Ectodermal cell (in vitro differentiated cells): ENCODE measurements around the gene LTB4R.
A peak's percentile ranks its signal among the peaks of the same experiment; 100 is the strongest.
"Not testable (repeated sequence)": the region's sequence is repeated elsewhere in the genome, so short reads cannot be mapped to it uniquely, and the experiment has no call there.

Source experiments
- H3K27ac ChIP-seq: 2 replicates; pipeline ENCODE4 v1.7.0; 2013; ENCODE audit warnings: mild to moderate bottlenecking, low read depth, low read length; ENCODE audit not compliant: insufficient read depth, poor library complexity, severe bottlenecking
- H3K27me3 ChIP-seq: 2 replicates; pipeline ENCODE4 v1.7.0; 2013; ENCODE audit warnings: mild to moderate bottlenecking, low read length; ENCODE audit not compliant: insufficient read depth, control insufficient read depth, poor library complexity, severe bottlenecking
- H3K36me3 ChIP-seq: one replicate; pipeline ENCODE4 v1.7.0; 2013; ENCODE audit warnings: low read length; ENCODE audit not compliant: control insufficient read depth, insufficient read depth
- H3K4me1 ChIP-seq: one replicate; pipeline ENCODE4 v1.7.0; 2013; ENCODE audit warnings: low read length; ENCODE audit not compliant: control insufficient read depth, insufficient read depth
- H3K4me3 ChIP-seq: 2 replicates; pipeline ENCODE4 v1.7.0; 2013; ENCODE audit warnings: low read depth, low read length, control low read depth; ENCODE audit not compliant: insufficient read depth
- H3K9me3 ChIP-seq: 2 replicates; pipeline ENCODE4 v1.7.0; 2013; ENCODE audit warnings: mild to moderate bottlenecking, low read length, moderate library complexity; ENCODE audit not compliant: control insufficient read depth
- WGBS, 2 experiments: methylation state at CpG; one replicate each; pipeline ENCODE4 v1.1.7; 2013; ENCODE audit warnings: missing lambda C conversion rate in 2 of 2; 5-methylcytosine and 5-hydroxymethylcytosine counted together

LTB4R gene

GRCh38 chr14:24324024-24324423 is 12.7 kb downstream of the LTB4R start:
- no peaks in the 10 kb centered on the region for H3K36me3 ChIP-seq
- H3K9me3 ChIP-seq, result no peaks in the 10 kb centered on the region
- peaks cover 7% of the 10 kb centered on the region for H3K27me3 ChIP-seq
- no peak overlapping the region for H3K27ac ChIP-seq
- WGBS, 2 experiments, result 82 to 84% methylated on average over 5 to 6 of the region's 6 CpGs
- H3K4me3 ChIP-seq, result no peak overlapping the region
- H3K4me1 ChIP-seq, result no peaks in the 10 kb centered on the region

GRCh38 chr14:24325041-24325530 is 13.8 kb downstream of the LTB4R start:
- Histone ChIP-seq H3K9me3 (no peaks in the 10 kb centered on the region), H3K36me3 (no peaks in the 10 kb centered on the region), H3K4me3 (no peak overlapping the region), H3K27ac (no peak overlapping the region), H3K27me3 (peaks cover 13% of the 10 kb centered on the region), H3K4me1 (no peaks in the 10 kb centered on the region)
- WGBS, 2 experiments, result 90 to 93% methylated on average over 5 of the region's 5 CpGs

DNA sequence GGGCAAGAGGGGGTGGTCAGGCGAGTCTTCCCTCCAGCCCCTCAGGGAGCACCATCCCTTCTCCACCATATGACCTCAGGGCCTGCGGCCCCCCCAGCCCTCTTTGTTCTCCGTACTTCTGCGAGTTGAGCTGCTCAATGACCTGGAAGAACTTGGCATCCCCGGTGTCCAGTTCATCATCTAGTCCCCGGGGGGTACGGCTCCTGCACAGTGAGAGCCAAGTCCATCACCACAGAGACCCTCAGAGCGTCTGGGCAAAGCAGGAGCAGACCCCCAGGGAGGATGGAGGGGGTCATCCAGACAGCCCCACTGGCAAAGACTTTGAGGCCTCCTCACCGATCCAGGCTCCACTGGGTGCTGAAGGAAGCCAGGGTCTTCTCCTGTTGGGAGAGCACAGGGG is 14.7 kb downstream of the LTB4R start:
- Histone ChIP-seq H3K4me3 (no peak overlapping the region), H3K27me3 (peaks cover 18% of the 10 kb centered on the region), H3K4me1 (no peaks in the 10 kb centered on the region), H3K9me3 (no peaks in the 10 kb centered on the region), H3K36me3 (no peaks in the 10 kb centered on the region), H3K27ac (no peak overlapping the region)
- WGBS, 2 experiments, result 86 to 91% methylated on average over 9 of the region's 9 CpGs

DNA sequence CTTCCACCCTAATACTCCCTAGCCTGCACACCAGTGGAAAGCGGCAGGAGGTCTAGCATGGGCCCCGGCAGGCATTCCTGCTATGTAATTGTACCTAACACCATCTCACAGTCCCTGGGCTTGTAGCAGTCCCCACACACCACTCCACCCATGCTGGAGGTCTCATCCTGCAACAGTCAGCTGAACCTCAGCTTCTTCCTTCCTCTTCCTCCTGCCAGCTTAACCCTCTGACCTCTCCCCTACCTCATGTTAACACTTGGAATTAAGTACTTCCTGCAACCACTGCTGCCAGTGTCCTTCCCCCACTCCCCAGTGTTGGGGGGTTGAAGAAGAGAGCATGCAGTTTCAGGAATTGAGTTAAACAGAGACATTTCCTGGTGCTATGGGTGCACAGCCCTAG is 16.0 kb downstream of the LTB4R start:
- WGBS, 2 experiments, result 79 to 89% methylated on average over 2 of the region's 2 CpGs
- no peak overlapping the region for H3K27ac ChIP-seq
- H3K27me3 ChIP-seq, result peaks cover 31% of the 10 kb centered on the region
- no peaks in the 10 kb centered on the region for H3K9me3 ChIP-seq
- no peaks in the 10 kb centered on the region for H3K36me3 ChIP-seq
- no peak overlapping the region for H3K4me3 ChIP-seq
- H3K4me1 ChIP-seq, result peaks cover under 1% of the 10 kb centered on the region

GRCh38 chr14:24327914-24328313 is 16.6 kb downstream of the LTB4R start:
- not testable (repeated sequence) for H3K4me1 ChIP-seq, H3K9me3 ChIP-seq, H3K4me3 ChIP-seq, H3K36me3 ChIP-seq, H3K27ac ChIP-seq
- H3K27me3 ChIP-seq, result peaks cover 38% of the 10 kb centered on the region
- 8 to 11% methylated on average over 9 of the region's 9 CpGs for WGBS, 2 experiments

DNA sequence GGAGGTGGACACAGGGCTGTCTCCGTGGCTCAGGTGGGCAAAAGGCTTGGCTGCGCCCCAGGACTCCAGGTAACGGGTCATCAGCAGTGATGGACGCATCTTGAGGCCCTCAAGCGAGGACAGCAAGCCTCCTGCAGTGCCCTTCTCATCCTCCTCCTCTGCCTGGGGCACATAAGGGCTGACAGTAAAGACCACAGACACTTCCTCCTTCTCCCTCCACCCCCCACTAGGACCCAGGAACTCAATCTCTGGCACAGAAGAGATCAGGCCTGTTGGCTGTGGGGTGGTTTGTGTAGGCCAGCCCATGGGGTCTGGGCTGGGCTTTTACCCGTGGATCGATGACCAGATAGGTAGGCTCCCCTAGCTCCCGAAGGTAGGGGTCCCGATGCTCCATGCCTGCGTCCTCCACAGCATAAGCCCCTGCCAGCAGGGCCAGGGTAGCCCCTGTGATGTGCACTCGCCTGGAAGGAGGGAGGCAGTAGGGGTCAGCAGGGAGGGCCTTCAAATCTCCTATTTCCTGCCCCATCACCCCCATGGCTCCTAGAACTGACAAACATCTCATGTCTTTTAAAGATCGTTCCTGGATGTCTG is 17.9 kb downstream of the LTB4R start:
- no peaks in the 10 kb centered on the region for H3K36me3 ChIP-seq
- H3K4me1 ChIP-seq, result peaks cover 6% of the 10 kb centered on the region
- H3K27ac ChIP-seq, result no peak overlapping the region
- no peak overlapping the region for H3K4me3 ChIP-seq
- WGBS, 2 experiments, result 89 to 90% methylated on average over 12 of the region's 12 CpGs
- peaks cover 50% of the 10 kb centered on the region for H3K27me3 ChIP-seq
- no peaks in the 10 kb centered on the region for H3K9me3 ChIP-seq

GRCh38 chr14:24329736-24330135 is 18.4 kb downstream of the LTB4R start:
- peaks cover 56% of the 10 kb centered on the region for H3K27me3 ChIP-seq
- H3K4me3 ChIP-seq, result no peak overlapping the region
- WGBS, 2 experiments, result 87 to 90% methylated on average over 9 of the region's 9 CpGs
- H3K27ac ChIP-seq, result no peak overlapping the region
- peaks cover 12% of the 10 kb centered on the region for H3K4me1 ChIP-seq
- no peaks in the 10 kb centered on the region for H3K36me3 ChIP-seq
- H3K9me3 ChIP-seq, result no peaks in the 10 kb centered on the region

DNA sequence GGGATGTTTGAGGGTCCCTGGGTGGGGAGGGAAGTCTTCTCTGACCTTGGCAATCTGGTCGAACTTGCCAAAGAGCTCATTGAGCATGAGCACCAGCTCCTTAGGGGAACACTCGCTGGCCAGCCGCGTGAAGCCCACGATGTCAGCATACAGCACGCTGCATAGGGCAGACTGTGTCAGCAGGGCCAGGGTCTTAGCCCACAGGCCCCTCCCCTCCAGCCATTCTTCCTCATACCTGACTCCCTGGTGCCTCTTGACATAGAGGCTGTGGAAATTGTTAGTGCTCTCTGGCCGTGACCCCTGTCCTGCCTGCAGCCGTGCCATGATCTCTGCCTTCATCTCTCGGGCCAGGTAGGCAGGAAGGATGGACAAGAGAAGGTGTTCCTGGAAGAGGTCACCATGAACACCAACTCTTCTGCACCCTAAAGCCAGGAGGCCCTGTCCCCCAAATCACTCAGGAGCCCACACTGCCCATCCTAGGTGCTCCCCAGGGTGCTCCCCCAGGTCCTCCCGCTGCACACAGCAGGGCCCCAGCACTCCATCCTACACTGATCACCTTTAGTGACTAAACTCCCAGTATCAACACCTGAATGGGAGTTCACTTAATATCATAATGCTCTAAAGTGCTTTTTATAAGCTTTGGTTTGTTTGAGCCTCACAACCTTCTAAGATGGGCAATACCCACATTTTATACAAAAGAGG is 19.8 kb downstream of the LTB4R start:
- Histone ChIP-seq H3K4me3 (no peak overlapping the region), H3K4me1 (peaks cover 21% of the 10 kb centered on the region), H3K36me3 (no peaks in the 10 kb centered on the region), H3K9me3 (no peaks in the 10 kb centered on the region), H3K27me3 (peaks cover 70% of the 10 kb centered on the region), H3K27ac (no peak overlapping the region)
- 89 to 90% methylated on average over 10 of the region's 10 CpGs for WGBS, 2 experiments

DNA sequence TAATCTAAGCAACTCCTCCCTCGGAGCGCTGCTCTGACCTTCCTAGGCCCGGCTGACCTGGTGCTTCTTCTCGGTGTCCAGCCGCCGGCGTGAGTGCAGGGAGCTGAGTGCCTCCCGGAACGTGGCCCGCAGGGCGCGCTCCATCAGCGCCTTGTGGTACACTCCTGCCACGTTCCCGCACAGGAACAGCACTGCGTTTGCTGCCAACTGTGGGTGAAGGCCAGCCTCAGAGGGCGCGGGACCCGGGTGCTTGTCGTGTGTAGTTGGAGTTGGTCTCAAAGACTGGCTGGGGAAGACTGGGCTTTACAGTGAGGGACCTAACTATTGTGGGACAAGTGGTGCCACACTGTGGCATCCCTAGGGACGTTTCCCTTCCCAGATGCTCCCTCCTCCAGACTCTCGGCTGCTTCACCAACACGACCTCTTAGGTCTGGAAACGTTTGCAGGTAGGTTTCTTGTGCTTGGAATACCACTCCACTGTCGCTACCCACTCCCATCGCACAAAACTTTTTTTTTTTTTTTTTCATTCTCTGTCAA is 20.5 kb downstream of the LTB4R start:
- H3K27me3 ChIP-seq, result peaks cover 76% of the 10 kb centered on the region

GRCh38 chr14:24332268-24332993 is 21.1 kb downstream of the LTB4R start:
- H3K27me3 ChIP-seq, result peaks cover 83% of the 10 kb centered on the region
- H3K4me3 ChIP-seq, result peak overlapping the region; percentile 12
- H3K36me3 ChIP-seq, result no peaks in the 10 kb centered on the region
- H3K9me3 ChIP-seq, result no peaks in the 10 kb centered on the region
- H3K27ac ChIP-seq, result no peak overlapping the region
- peaks cover 21% of the 10 kb centered on the region for H3K4me1 ChIP-seq
- 4% methylated on average over 56 of the region's 56 CpGs for WGBS, 2 experiments

More for the DNA sequence above, 20.5 kb downstream of the LTB4R start:
- no peak overlapping the region for H3K27ac ChIP-seq
- H3K4me3 ChIP-seq, result no peak overlapping the region
- peaks cover 21% of the 10 kb centered on the region for H3K4me1 ChIP-seq
- 77 to 78% methylated on average over 26 of the region's 26 CpGs for WGBS, 2 experiments
- no peaks in the 10 kb centered on the region for H3K9me3 ChIP-seq
- H3K36me3 ChIP-seq, result no peaks in the 10 kb centered on the region
